HG02588 (cell line): ENCODE data around the gene STAG3.
"Not testable (repeated sequence)": the region's sequence is repeated elsewhere in the genome, so short reads cannot be mapped to it uniquely, and the experiment has no call there.

ENCODE experiments used
- ATAC-seq: cut with Tn5 transposase; IDR thresholded peaks from one replicate; pipeline ENCODE4 v1.9.1; 2021; ENCODE audit warnings: mild to moderate bottlenecking, moderate library complexity; ENCODE audit not compliant: unreplicated experiment

Gene STAG3

DNA sequence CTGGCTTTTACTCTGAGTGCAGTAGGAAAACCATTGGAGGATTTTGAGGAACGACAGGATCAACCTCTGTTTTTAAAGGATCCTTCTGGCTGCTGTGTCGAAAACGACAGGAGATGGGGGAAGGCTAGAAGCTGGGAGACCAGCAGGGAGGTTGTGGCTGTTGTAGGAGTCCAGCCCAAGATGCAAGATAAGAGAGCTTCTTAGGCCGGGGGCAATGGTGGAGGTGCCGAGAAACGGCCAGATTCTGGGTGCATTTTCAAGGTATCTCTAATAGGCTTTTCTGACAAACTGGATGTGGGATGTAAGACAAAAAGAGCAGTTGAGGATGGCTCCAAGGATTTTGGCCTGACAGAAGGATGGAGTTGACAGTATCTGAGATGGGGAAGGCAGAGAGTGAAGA, 31.8 kb downstream of the STAG3 start:
- no peak for ATAC-seq

- ATAC-seq, result no peak
These were observed 33.1 kb downstream of the STAG3 start for GRCh38 chr7:100210805-100211204.

DNA sequence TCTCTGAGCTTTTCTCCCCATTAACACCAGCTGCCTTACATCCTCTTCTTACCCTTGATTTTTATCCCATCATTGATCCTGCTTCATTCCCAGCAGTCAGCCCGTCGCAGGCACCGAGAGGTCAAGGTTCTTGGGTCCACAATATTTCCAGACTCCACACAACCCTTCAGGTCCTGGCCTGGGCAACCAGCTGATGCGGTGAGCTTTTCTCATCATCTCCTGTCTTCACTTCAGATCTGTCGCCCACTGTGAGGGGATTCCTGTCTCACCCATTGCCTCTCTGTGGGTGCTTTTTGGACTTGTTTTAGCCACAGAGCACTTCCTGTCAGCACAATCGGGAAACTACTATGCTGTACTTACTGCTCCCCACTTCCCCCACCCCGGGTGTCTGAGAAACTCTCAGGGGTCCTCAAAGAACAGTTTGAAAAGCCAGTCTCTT, 33.6 kb downstream of the STAG3 start:
- ATAC-seq, result peak; percentile 40

- no peak for ATAC-seq
These were observed 35.0 kb downstream of the STAG3 start for GRCh38 chr7:100212631-100213286.

DNA sequence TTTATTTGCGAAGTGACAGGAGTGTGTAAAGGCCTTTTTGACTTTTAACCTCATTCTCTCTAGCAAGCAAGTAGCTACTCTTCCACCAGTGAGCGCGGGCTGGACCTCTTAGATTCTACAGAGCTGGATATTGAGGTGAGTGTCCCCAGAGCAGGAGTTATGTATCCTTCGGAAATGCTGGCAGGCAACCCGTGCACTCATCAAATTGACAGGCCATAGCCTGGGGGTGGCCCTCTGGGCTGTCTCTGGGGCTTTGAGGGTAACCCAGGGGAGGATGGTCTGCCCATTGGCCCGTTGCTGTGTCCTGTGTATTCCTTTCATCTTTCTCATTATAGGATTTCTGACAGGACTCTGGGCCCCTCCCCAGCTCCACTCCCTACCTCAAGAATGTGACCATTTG, 36.0 kb downstream of the STAG3 start:
- no peak for ATAC-seq

DNA sequence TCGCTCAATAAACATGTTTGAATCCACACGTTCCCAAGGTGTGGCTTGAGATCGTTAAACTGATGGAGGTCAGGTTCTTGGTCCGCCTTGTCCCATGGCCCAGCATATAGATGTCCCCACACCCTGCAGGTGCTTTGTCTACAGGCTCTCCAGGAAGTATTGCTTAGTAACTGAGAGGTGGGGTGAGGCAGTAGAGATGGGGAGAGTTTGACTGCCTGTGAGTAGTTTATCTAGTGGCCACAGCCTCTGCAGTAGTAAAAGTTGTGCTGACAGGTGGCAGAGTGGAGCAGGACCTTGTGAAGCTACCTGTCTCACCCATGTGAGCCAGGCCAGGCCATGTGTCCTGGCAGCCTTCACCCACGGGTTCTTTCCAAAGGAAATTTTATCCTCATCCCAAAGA, 36.6 kb downstream of the STAG3 start:
- not testable (repeated sequence) for ATAC-seq

DNA sequence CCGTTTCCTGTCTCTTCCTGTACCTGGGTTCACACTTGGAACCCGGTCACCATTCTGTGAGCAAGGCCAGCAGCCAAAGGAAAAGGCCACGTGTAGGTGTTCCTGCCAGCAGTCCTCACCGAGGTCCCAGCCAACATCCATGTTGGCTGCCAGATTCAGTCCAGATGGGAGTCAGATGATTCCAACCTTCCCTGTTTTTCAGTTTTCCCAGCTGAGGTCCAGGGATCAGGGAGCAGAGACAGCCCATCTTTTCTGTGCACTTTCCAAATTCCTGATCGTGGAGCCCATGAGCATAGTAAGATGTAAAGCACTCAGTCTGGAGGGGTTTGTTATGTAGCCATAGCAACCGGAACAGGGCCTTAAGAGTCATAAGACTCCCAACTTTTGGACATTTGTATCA, 38.2 kb downstream of the STAG3 start:
- no peak for ATAC-seq

DNA sequence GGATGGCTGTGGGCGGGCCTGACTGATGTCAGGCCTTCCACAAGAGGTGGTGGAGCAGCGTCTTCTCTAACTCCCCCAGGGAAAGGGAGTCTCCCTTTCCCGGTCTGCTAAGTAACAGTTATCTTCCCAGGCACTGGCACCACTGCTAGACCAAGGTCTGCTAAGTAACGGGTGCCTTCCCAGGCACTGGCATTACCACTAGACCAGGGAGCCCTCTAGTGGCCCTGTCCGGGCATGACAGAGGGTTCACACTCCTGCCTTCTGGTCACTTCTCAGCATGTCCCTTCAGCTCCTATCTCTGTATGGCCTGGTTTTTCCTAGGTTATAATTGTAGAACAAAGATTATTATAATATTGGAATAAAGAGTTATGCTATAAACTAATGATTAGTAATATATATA, 40.2 kb downstream of the STAG3 start:
- not testable (repeated sequence) for ATAC-seq

DNA sequence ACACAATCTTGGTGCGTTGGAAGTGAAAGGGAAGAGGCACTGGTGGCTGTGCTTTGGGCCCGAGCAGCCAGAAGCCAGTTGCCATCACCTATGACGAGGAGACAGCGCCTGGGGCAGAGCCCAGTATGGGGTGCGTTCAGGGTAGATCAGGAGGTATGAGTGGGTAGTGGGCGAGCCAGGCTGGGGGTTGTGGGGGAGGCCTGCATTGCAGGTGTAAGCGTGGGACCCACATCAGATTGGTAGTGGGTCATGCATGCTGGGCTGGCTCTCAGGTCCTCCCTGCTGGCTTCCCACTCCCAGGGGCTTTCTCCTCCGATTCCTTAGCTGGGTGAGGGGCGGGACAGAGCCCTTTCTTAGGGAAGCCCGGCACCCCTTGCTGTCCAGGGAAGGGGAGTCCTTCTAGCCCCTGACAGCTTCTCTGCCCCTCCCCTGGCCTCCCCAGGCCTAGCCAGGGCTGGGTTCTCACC, 41.6 kb downstream of the STAG3 start:
- no peak for ATAC-seq

- not testable (repeated sequence) for ATAC-seq
These were observed 42.3 kb downstream of the STAG3 start, which contains the start of gene PVRIG for GRCh38 chr7:100219801-100220585. PVRIG (plus strand) TSS chr7:100219949; CDS start chr7:100219971, 22 bp downstream.

- no peak for ATAC-seq
These were observed 43.0 kb downstream of the STAG3 start for GRCh38 chr7:100220586-100221230.

GRCh38 chr7:100221231-100221718, 43.6 kb downstream of the STAG3 start:
- ATAC-seq, result peak; percentile 46

DNA sequence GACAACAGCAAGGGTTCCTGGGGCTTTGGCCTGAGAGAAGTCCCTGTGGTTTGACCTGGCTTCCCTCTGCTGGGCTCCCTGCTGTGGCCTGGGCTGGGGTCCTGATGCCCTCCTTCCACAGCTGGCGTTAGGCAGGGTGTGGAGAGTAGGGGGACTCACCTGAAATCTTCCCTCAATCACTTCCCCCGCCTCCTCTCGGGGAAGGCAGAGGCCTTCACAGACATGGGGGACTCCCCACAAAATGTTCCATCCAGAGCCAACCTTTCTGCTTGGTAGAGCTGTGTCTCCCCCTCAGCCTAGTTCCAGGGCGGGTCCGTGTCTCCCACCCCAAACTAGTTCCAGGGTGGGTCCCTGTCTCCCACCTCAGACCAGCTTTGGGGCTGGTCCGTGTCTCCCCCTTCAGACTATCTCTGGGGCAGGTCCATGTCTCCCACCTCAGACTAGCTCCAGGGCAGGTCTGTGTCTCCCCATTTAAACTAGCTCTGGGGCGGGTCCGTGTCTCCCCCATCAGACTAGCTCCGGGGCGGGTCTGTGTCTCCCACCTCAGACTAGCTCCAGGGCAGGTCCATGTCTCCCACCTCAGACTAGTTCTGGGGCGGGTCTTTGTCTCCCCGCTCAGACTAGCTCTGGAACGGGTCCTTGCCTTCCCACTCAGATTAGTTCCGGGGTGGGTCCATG, 44.2 kb downstream of the STAG3 start:
- no peak for ATAC-seq

- no peak for ATAC-seq
These were observed 44.9 kb downstream of the STAG3 start for GRCh38 chr7:100222445-100223132.

DNA sequence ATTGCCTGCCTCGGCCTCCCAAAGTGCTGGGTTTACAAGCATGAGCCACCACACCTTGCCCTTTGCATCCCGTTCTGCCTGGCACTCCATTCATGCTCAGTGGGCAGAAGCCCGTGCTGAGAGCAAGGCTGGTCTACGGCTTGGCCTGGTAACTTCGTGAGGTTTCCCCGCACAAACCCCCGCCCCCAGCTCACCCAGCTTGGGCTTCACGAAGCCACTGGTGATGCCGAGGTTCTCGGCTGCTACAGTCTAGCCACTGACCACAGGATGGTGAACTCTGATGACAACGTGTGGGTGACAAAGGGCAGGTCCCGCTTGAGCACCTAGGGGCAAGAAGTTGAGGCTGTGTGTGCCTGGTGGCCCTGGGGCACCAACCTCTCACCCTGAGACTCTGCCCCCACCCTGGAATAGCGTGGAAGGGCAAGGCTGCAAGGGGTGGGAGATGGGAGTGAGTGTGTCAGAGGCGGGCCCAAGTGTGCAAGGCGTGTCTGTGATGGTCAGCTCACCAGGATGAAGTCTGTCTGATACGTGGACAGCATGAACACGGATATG, 45.7 kb downstream of the STAG3 start:
- ATAC-seq, result not testable (repeated sequence)

DNA sequence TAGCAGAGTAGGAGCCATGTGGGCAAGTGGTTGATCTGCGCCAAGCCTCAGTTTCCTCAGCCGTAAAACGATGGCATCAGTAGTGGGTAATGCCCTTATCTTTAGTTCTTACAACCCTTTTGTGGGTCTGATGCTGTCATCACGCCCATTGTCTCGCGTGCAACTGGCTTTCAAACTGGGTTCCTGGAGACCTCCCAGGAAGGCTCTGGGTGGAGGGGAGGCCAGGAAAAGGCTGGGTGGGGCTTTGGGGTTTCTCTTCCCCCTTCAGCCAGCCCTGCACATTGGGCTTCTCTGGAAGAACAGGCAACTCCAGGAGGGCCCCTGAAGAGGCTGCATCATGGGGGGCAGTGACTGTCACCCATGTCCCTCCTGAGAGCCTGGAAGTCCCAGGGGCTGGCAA, 47.2 kb downstream of the STAG3 start:
- not testable (repeated sequence) for ATAC-seq

- not testable (repeated sequence) for ATAC-seq
These were observed 57.1 kb downstream of the STAG3 start for GRCh38 chr7:100234660-100235317.

GRCh38 chr7:100239975-100240374, 62.3 kb downstream of the STAG3 start:
- ATAC-seq, result not testable (repeated sequence)

- not testable (repeated sequence) for ATAC-seq
These were observed 65.7 kb downstream of the STAG3 start for GRCh38 chr7:100243385-100243784.
